ENCODE results near the gene AVEN.

Gene AVEN

GRCh38 chr15:33912326-33912725 lies 126.7 kb downstream of the AVEN start:
- DNase-seq (ENCODE audit: low spot score), result no peak

- no peak for DNase-seq (ENCODE audit: low spot score)
Measured at GRCh38 chr15:33910741-33911140, 128.3 kb downstream of the AVEN start.

DNA sequence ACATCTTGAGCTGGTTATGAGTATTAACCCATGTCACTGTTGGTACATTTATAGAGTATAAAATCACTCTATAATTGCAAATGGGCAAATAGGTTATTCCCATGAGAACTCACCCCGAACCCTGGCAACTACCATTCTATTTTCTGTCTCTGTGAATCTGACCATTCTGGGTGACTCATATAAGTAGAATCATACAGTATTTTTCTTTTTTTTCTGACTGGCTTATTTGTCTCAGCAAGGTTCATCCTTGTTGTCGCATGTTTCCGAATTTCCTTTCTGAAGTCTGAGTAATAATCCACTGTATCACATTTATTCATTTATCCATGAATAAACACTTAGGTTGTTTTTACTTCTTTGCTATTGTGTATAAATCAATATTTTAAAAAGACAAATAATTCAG lies 130.6 kb downstream of the AVEN start:
- DNase-seq (ENCODE audit: low spot score), result no peak

DNA sequence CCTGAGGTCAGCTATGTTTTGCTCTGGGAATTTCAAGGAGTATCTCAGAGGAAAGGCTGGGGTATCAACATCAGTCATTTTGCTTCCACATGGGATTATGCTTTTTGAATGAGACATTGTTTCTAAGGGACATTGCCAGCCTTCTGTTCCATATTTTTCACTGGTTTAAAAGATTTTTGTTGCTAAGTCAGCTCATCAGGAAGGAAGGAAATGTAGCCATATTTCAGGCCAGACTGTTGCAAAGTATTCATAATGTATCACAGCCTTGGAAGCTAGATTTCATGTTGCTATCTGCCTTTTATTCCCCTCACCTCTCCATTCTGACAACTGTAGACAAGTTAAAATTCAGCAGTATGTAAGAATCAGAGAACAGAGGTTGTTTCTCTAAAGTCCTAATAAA lies 131.7 kb downstream of the AVEN start:
- DNase-seq (ENCODE audit: low spot score), result no peak

GRCh38 chr15:33903661-33904060 lies 135.3 kb downstream of the AVEN start:
- DNase-seq (ENCODE audit: low spot score), result no peak

DNA sequence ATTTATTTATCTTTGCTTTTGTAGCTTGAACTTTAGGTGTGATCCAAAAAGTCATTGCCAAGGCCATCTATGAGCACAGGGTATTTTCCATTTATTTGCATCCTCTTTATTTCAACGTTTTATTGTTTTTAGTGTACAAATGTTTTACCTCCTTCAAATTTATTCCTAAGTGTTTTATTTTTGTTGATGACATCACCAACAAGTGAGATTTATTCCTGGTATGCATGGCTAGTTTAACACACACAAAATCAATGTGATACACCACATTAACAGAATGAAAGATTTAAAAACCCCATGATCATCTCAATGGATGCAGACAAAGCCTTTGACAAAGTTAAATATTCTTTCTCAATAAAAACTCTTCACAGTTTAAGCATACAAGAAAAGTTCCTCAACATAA lies 137.0 kb downstream of the AVEN start:
- DNase-seq (ENCODE audit: low spot score), result no peak

DNA sequence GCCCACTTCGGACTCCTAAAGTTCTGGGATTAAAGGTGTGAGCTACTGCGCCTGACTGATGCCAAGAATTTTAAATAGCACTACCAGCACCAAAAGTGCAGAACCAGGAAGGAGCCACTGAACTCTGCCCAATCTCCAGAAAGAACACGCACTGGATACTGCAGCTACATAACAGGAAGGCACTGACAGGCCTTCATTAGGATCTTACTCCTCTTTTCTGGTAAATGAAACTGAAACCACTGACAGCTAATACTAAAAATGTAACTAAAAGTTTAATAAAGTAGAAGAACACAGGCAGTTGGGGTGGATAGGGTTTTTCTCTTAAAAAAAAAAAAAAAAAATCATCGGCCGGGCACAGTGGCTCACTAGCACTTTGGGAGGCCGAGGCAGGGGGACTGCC lies 144.8 kb downstream of the AVEN start:
- no peak for DNase-seq (ENCODE audit: low spot score)

- no peak for DNase-seq (ENCODE audit: low spot score)
Measured at GRCh38 chr15:33888176-33888575, 150.8 kb downstream of the AVEN start.

DNA sequence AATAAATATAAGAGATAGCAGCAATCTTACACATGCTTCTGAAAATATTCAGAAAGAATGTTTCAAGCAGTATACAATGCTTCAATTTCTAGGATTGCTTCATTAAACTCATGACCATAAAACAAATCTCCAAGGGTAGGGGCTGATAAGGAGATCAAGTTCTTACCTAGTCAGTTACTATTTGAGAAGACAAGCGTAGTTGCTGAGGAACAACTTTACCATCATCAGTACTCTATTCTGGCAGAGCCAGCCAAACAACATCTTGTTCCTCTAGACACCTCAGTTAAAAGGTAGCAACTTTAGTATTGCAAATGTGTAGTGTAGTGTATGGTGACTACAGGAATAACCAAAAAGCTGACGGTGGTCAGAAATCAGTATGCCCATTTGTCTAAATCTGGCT lies 156.1 kb downstream of the AVEN start:
- no peak for DNase-seq (ENCODE audit: low spot score)

- no peak for DNase-seq (ENCODE audit: low spot score)
Measured at GRCh38 chr15:33874156-33874555, 164.8 kb downstream of the AVEN start.

DNA sequence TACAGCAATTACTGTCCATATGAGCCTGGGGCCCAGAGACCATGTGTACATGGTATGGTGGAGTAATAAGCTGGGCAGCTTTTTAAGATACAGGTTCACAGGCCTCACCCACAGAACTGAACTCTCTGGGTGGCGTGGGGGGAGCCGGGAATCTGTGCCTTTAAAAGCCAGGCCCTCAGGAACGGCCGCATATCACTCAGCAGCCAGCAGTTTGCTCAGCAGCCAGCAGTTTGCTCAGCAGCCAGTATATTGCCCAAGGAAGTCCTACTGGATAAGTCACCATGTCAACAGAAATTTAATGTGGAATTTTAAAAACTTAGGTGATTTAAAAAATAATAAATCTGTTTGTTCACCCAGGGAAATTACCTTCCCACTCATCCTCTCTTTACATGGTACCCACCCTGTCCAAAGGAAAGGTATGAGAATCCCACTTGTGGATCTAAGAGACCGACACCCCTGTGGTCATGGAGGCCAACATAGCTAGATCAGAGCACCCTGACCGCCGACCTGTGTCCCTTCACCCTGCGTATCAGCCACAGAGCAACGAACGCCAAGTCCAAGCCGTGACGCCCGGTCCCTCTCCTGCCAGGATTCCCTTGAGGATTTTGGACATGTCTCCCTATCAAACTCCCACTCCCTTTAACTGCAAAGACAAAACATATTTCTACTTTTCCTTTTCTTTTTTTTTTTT lies 166.4 kb downstream of the AVEN start:
- DNase-seq (ENCODE audit: low spot score), result no peak

DNA sequence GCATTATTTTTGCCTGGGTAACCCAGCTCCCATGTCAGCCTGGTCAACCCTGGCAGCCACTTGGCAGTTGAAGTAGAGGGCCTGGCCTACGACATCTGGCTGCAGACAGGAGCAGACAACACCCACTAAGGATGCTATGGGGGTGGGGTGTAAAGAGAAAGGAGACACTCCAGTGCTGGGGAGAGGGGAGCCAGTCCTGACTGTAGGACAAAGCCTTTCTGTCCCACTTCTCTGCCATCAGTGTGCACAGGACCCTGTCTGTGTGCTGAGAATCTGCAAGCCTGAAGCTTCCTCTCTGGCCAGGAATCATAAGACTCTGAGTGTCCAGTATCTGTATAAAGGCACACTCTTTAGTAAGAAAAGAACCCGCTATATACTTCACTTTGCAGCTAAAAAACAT lies 167.0 kb downstream of the AVEN start:
- no peak for DNase-seq (ENCODE audit: low spot score)

DNA sequence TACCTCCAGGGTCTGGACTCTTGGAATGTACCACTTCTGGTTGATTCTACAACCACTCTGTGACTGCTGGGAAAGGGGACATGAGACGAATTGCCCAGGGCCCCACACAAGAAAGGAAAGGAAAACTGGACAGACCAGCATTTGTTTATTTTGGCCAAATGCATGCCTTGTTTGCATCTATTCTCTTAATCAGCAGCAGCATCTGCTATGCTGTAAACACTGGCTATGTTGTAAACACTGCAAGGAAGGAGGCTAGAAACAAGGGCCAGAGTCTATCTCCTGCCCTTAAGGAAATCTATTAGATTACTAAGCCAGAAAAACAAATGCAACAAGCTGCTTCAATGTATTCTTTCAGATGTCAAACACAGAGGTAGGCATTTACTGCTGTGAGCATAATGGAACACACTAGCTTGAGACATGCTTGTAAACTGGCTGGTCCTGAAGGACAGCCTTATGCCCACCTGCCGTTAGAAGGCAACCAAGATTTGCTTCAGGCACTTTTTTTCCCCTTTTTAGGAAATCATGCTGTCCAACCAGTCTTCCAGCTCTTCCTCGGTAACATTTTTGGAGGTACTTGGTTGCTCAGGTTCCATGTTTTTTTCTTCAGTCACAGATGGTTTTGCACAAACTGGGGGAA lies 172.8 kb downstream of the AVEN start:
- no peak for DNase-seq (ENCODE audit: low spot score)

DNA sequence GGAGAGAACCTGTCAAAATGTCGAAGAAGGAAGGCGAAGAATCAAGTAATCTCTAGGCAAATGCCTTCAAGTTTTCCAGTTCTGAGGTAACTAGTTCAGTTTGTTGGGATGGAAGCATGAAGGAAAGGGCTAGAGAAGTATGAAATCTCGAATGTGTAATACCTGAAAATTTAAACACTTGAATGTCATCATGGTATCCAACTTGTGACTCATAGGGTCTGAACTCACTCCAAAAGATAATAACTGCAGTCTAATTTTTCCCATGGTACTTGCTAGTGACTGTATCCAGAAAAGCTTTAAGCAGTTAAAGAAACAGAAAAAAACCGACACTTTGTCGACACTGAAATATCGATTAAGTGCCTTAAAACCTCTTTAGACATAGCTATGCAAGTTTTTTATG lies 173.6 kb downstream of the AVEN start:
- no peak for DNase-seq (ENCODE audit: low spot score)

DNA sequence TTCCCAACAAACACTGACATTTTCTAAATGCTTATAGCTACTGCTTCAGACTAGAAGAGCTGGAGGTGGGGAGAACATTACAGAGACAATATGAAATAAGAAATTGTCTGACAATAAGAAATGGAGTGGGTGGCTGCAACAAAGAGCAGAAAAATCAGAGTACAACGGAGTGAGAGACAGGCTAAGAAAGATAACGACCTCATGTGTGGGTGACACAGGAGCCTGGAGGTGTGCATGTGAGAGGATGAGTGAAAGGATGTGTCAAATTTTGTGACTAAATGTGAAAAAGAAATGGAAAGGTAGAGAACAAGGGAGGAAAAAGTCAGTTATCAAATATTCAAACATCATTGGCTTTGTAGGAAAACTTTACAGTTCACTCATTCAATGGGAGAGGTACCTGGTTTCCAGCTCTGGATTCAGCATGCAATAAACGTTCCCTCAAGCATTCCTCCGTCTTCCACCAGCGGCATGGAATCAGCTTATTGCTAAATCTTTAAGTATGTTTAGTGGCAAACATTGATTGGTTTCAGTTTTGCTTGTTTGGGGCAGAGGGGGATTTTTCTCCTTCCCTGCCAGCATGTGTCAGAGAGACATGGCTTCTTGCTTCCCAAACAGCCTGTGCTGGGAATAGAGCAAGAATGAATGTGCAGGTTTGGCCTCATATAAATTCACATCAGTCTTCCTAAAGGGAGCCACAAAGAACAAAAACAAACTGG lies 174.5 kb downstream of the AVEN start:
- no peak for DNase-seq (ENCODE audit: low spot score)

- no peak for DNase-seq (ENCODE audit: low spot score)
Measured at GRCh38 chr15:33860754-33861153, 178.2 kb downstream of the AVEN start.

DNA sequence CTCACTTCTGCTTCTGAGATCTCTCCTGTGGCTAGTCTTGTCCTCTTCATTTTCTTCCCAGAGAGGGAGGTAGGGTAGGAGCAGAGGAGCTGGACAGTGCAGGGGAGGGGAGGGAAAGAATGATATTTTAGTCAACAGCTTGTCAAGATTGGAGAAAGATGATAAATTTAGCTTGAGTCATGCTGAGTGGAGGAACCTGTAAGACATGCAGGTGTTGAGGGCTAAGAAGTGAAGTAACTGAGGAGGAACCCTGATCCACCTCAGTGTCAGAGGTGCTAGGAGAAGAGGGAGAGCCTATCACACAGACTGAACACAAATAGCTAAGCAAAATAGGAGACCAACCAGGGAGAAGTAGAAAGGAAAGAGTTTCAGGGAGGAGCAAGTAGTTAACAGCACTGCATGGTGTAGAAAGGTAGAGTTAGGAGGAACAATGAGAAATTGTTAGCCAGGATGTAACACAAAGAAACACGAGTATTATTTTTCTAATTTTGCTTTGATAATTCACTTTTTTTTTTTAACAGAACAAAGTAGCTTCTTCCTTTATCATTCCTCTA lies 178.9 kb downstream of the AVEN start:
- DNase-seq (ENCODE audit: low spot score), result no peak

- DNase-seq (ENCODE audit: low spot score), result no peak
Measured at GRCh38 chr15:33858836-33859235, 180.2 kb downstream of the AVEN start.

DNA sequence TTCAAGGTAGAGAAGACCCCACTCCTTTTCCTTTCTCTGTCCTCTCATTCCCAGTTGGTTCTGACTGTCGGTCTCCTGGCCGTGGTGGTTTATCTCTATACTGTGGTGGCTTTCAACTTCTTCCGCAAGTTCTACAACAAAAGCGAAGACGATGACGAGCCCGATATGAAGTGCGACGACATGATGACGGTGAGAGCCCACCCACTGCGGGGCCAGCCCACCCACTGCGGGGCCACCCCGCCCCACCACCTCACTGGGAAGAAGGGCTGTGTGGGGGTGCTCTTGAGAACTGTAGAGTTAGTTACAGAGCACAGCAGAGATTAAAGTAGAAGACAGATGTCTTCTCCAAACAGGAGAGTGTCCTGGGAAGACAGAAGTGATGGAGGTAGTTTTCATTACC lies 181.3 kb downstream of the AVEN start:
- DNase-seq (ENCODE audit: low spot score), result no peak

GRCh38 chr15:33852570-33852969 lies 186.4 kb downstream of the AVEN start:
- DNase-seq (ENCODE audit: low spot score), result peak; percentile 68

DNA sequence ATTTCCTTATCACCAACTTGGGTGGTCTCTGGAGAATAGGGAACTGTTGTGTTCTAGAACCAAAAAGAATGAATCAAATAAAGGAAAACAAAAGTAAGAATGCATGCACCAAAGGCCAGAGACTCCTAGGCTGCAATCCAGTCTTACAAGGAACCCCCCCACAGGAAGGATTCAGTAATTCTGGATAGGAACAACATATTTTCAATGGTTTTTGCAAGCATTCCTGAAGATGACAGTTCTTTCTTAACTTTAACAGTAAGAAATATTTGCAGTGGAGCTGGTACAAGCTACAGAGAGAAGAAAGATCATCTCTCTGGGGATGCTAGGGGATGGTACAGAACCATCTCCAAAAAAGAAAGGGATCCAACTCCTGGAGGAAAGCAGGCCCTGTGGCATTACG lies 186.9 kb downstream of the AVEN start:
- DNase-seq (ENCODE audit: low spot score), result no peak

DNA sequence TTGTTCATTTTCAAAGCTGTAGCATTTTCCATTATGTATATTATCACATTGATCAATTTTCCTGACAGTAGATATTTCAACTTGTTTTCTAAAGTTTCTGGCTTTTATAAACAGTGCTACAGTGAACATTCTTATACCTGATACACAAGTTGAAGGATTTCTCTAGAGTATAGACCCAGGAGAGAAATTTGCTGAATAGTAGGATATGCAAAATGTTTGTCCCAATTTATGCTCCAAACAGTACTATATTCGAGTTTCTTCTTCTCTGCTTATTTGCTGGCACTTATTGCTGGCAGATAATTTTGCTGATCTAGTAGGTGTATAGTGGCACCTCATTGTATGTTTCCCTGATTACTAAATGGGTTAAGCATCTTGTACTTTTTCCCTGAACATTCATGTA lies 187.9 kb downstream of the AVEN start:
- no peak for DNase-seq (ENCODE audit: low spot score)

- DNase-seq (ENCODE audit: low spot score), result no peak
Measured at GRCh38 chr15:33848011-33848410, 191.0 kb downstream of the AVEN start.

All from LoVo (cell line).